Naive thymus-derived CD4-positive, alpha-beta T cell (primary cell): Measurements from ENCODE around the gene PPP1R12C. TPM values are rescaled to one million over a fixed set of nuclear protein-coding genes. Genes with fewer than 3 reads are reported as not detected.

Source experiments
- ATAC-seq: fragments of 150-1000 bp; cut with Tn5 transposase; 2 replicates; pipeline ENCODE4 v1.10.0; 2021; ENCODE audit warnings: mild to moderate bottlenecking, moderate library complexity
- CTCF ChIA-PET: fragments of 350-600 bp; sonication (Branson Sonifier 250); formaldehyde crosslinking; loops from one replicate; lab custom pipeline; 2021; ENCODE audit warnings: antibody characterized with exemption; lab: Charles Lee
- POLR2A ChIA-PET: fragments of 350-600 bp; sonication (Branson Sonifier 250); formaldehyde crosslinking; loops from one replicate; lab custom pipeline; 2021; ENCODE audit warnings: antibody characterized with exemption, inconsistent platforms; lab: Charles Lee
- DNase-seq, 9 donors: peaks; one replicate each; pipeline versions ENCODE4 v3.0.0 to v3.0.0-alpha.2; 2020 to 2022; ENCODE audit warnings: mixed read lengths in 1 of 9
- H3K27ac ChIP-seq: one replicate; pipeline ENCODE4 v1.7.0; 2013; ENCODE audit warnings: mild to moderate bottlenecking, low read depth, low read length, moderate library complexity
- H3K27me3 ChIP-seq, 2 donors: one replicate each; pipeline ENCODE4 v1.7.0; 2013; ENCODE audit warnings: low read length in 2 of 2, mild to moderate bottlenecking in 2 of 2, moderate library complexity in 2 of 2; ENCODE audit not compliant: control insufficient read depth in 2 of 2, insufficient read depth in 2 of 2
- H3K36me3 ChIP-seq, 3 experiments: 1 replicate in 2 of 3; 2 replicates in 1 of 3; pipeline ENCODE4 v1.7.0; 2013; ENCODE audit warnings: low read length in 3 of 3, mild to moderate bottlenecking in 3 of 3, moderate library complexity in 1 of 3; ENCODE audit not compliant: insufficient read depth in 3 of 3, control insufficient read depth in 2 of 3
- H3K4me1 ChIP-seq, 2 donors: one replicate each; pipeline ENCODE4 v1.7.0; 2013; ENCODE audit warnings: low read length in 2 of 2, mild to moderate bottlenecking in 2 of 2, moderate library complexity in 1 of 2; ENCODE audit not compliant: control insufficient read depth in 2 of 2, insufficient read depth in 2 of 2
- H3K4me3 ChIP-seq: 2 replicates; pipeline ENCODE4 v1.7.0; 2013; ENCODE audit warnings: mild to moderate bottlenecking, low read length
- H3K9me3 ChIP-seq, 3 experiments: 1 replicate in 2 of 3; 2 replicates in 1 of 3; pipeline ENCODE4 v1.7.0; 2013; ENCODE audit warnings: low read length in 3 of 3; ENCODE audit not compliant: control insufficient read depth in 2 of 3
- H3K27ac Mint-ChIP-seq, 9 donors: one replicate each; pipeline ENCODE4 v1.8.0; 2020 to 2022; ENCODE audit warnings: mixed read lengths in 9 of 9, mild to moderate bottlenecking in 8 of 9, moderate library complexity in 5 of 9, inconsistent platforms in 2 of 9
- H3K27me3 Mint-ChIP-seq, 5 donors: one replicate each; pipeline ENCODE4 v1.8.0; 2021 to 2022; ENCODE audit warnings: mixed read lengths in 5 of 5, mild to moderate bottlenecking in 1 of 5
- H3K36me3 Mint-ChIP-seq, 5 donors: one replicate each; pipeline ENCODE4 v1.8.0; 2020 to 2022; ENCODE audit warnings: mixed read lengths in 5 of 5, mild to moderate bottlenecking in 3 of 5, inconsistent platforms in 1 of 5
- H3K4me1 Mint-ChIP-seq, 7 donors: one replicate each; pipeline ENCODE4 v1.8.0; 2020 to 2022; ENCODE audit warnings: mixed read lengths in 7 of 7, mild to moderate bottlenecking in 3 of 7, inconsistent platforms in 1 of 7
- H3K4me3 Mint-ChIP-seq, 10 donors: one replicate each; pipeline ENCODE4 v1.8.0; 2020 to 2022; ENCODE audit warnings: mild to moderate bottlenecking in 10 of 10, mixed read lengths in 10 of 10, moderate library complexity in 6 of 10, inconsistent platforms in 2 of 10
- H3K9me3 Mint-ChIP-seq, 11 donors: one replicate each; pipeline ENCODE4 v1.8.0; 2020 to 2022; ENCODE audit warnings: mixed read lengths in 11 of 11, mild to moderate bottlenecking in 4 of 11, inconsistent platforms in 1 of 11, moderate library complexity in 1 of 11
- intact Hi-C, 2 donors: fragments of 100-400 bp; cut with micrococcal nuclease; formaldehyde crosslinking; loops; one replicate each; pipeline ENCODE4 v1.15.1; 2023
- polyA plus RNA-seq, 2 donors: library from polyadenylated mRNA; unstranded; fragments of 300-500 nt; fragmentation: Illumina TruSeq; gene quantifications; one replicate each; pipeline ENCODE4 v1.2.3, GENCODE V29; 2021
- total RNA-seq, 6 experiments: library from RNA in 5 of 6; stranded (reverse) in 5 of 6; gene quantifications; 1 replicate in 5 of 6; 2 replicates in 1 of 6; pipeline ENCODE4 v1.2.3 and lab custom pipeline; 2021 to 2026

Gene PPP1R12C
- total and polyA plus RNA-seq, 7 experiments from 2014 or later = 3.8 to 180 (median 142) TPM

DNA sequence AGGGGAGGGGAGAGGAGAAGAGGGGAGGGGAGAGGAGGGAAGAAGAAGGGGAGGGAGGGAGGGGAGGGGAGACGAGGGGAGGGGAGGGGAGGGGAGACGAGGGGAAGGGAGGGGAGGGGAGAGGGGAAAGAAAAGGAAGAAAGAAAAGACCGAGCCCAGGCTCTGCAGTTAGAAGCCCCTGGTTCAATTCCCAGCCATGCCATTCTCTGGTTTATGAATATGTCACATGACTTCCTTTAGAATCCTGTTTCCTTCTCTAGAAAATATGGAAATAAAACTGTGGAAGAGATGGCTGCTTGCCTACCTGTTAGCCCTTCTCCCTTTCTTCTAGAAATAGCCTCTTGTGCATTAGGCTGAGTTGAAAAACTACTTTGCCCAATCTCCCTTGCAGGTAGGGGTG lies 17.3 kb upstream of the PPP1R12C start:
- ATAC-seq = no peak
- H3K27me3 Mint-ChIP-seq = peaks cover 22 to 40% (median 35%) of the 10 kb centered on the region in 5 donors
- H3K27ac Mint-ChIP-seq = no peak overlapping the region
- H3K4me1 Mint-ChIP-seq = no peaks in the 10 kb centered on the region
- Histone ChIP-seq H3K27ac (no peak overlapping the region), H3K9me3 (no peaks in the 10 kb centered on the region), H3K36me3 (no peaks in the 10 kb centered on the region), H3K4me3 (no peak overlapping the region), H3K27me3 (peaks cover 0 to 3% of the 10 kb centered on the region in 2 donors), H3K4me1 (no peaks in the 10 kb centered on the region)
- no peak for DNase-seq
- POLR2A ChIA-PET = interaction anchor here (0.7 kb wide), 1 partner anchor 492 kb away, joined by 4 read pairs; no protein-coding TSS in a partner anchor
- intact Hi-C loops = loop anchor here (5.0 to 10.0 kb wide), 2 partner anchors 252 to 480 kb away; no protein-coding TSS in a partner anchor
- H3K4me3 Mint-ChIP-seq = no peak overlapping the region
- CTCF ChIA-PET = no interaction called here
- peaks cover 0 to 2% (median 0%) of the 10 kb centered on the region in 11 donors for H3K9me3 Mint-ChIP-seq
- H3K36me3 Mint-ChIP-seq = no peaks in the 10 kb centered on the region

GRCh38 chr19:55133639-55134444 lies 16.4 kb upstream of the PPP1R12C start:
- CTCF ChIA-PET = interaction anchor here (0.6 kb wide), 1 partner anchor 438 kb away, joined by 3 read pairs; no protein-coding TSS in a partner anchor
- no peak overlapping the region for H3K4me3 ChIP-seq
- H3K9me3 Mint-ChIP-seq = peaks cover 0 to 2% (median 0%) of the 10 kb centered on the region in 11 donors
- H3K9me3 ChIP-seq = no peaks in the 10 kb centered on the region
- no peaks in the 10 kb centered on the region for H3K36me3 Mint-ChIP-seq
- no peak overlapping the region for H3K27ac ChIP-seq
- no peaks in the 10 kb centered on the region for H3K4me1 Mint-ChIP-seq
- no peak for DNase-seq
- H3K4me3 Mint-ChIP-seq = no peak overlapping the region
- H3K36me3 ChIP-seq = no peaks in the 10 kb centered on the region
- ATAC-seq = no peak
- peaks cover 26 to 41% (median 39%) of the 10 kb centered on the region in 5 donors for H3K27me3 Mint-ChIP-seq
- peaks cover 0 to 3% of the 10 kb centered on the region in 2 donors for H3K27me3 ChIP-seq
- no peak overlapping the region for H3K27ac Mint-ChIP-seq
- POLR2A ChIA-PET = no interaction called here
- intact Hi-C loops = loop anchor here (5.0 to 10.0 kb wide), 2 partner anchors 252 to 479 kb away; no protein-coding TSS in a partner anchor
- H3K4me1 ChIP-seq = no peaks in the 10 kb centered on the region

DNA sequence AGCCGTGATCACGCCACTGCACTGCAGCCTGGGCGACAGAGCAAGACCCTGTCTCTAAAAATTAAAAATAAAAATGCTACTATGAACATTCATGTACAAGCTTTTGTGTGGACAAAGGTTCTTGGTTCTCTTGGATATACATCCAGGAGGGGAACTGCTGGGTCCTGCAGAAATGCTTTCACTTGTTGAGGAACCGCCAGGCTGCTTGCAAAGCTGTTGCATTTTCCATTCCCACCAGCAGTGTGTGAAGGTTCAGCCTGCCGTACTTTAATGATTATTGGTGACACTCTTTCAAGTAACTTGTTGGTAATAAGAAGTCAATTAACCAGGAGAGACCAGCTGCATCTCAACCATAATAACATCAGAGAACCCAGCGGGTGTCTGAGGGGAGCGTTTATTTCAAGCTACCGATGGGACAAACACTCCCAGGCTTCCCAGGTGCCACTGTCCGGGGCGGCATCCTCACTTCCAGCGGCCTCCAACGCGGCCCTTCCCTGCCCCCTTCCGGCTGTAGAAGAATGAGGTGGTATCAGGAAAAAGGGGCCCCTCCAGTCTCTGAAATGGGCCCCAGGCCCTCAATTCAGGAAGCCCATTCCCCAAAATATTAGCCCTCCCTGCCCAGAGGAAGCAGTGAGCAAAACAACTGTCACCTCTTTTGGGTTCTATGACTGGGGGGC lies 15.2 kb upstream of the PPP1R12C start:
- Histone ChIP-seq H3K36me3 (no peaks in the 10 kb centered on the region), H3K4me3 (no peak overlapping the region), H3K27me3 (peaks cover 0 to 3% of the 10 kb centered on the region in 2 donors), H3K9me3 (no peaks in the 10 kb centered on the region), H3K4me1 (no peaks in the 10 kb centered on the region), H3K27ac (no peak overlapping the region)
- ChIA-PET POLR2A (interaction anchor here (0.6 kb wide), 1 partner anchor 16 kb away, joined by 9 read pairs; no protein-coding TSS in a partner anchor), CTCF (no interaction called here)
- H3K9me3 Mint-ChIP-seq = peaks cover 0 to 2% (median 0%) of the 10 kb centered on the region in 11 donors
- DNase-seq = no peak
- H3K4me1 Mint-ChIP-seq = no peaks in the 10 kb centered on the region
- peaks cover 35 to 45% (median 38%) of the 10 kb centered on the region in 5 donors for H3K27me3 Mint-ChIP-seq
- ATAC-seq = no peak
- H3K36me3 Mint-ChIP-seq = no peaks in the 10 kb centered on the region
- H3K4me3 Mint-ChIP-seq = no peak overlapping the region
- no peak overlapping the region for H3K27ac Mint-ChIP-seq
- intact Hi-C loops = loop anchor here (5.0 to 10.0 kb wide), 2 partner anchors 250 to 478 kb away; no protein-coding TSS in a partner anchor

DNA sequence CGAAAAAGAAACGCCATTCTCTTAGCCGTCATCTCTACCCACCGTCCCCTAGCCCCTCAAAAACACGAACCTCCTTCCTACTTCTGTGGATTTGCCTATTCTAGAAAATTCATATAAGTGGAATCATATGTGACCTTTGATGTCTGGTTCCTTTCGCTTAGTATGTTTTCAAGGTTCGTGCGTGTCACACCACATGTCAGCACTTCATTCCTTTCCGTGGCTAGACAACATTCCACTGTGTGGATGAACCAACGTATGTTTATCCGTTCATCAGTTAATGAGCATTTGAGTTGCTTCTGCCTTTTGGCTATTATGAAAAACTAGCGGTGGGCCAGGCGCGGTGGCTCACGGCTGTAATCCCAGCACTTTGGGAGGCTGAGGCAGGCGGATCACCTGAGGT lies 14.0 kb upstream of the PPP1R12C start:
- no peak overlapping the region for H3K27ac ChIP-seq
- H3K9me3 ChIP-seq = no peaks in the 10 kb centered on the region
- no peaks in the 10 kb centered on the region for H3K4me1 ChIP-seq
- no peak overlapping the region for H3K27ac Mint-ChIP-seq
- peaks cover 0 to 2% (median 0%) of the 10 kb centered on the region in 7 donors for H3K4me1 Mint-ChIP-seq
- peaks cover 0 to 2% (median 0%) of the 10 kb centered on the region in 11 donors for H3K9me3 Mint-ChIP-seq
- peaks cover 42 to 57% (median 49%) of the 10 kb centered on the region in 5 donors for H3K27me3 Mint-ChIP-seq
- no peak overlapping the region for H3K4me3 Mint-ChIP-seq
- H3K36me3 ChIP-seq = no peaks in the 10 kb centered on the region
- DNase-seq (no peak), ATAC-seq (no peak)
- intact Hi-C loops = loop anchor here (5.0 to 10.0 kb wide), 2 partner anchors 249 to 477 kb away; no protein-coding TSS in a partner anchor
- H3K36me3 Mint-ChIP-seq = no peaks in the 10 kb centered on the region
- H3K27me3 ChIP-seq = peaks cover 0 to 3% of the 10 kb centered on the region in 2 donors
- no peak overlapping the region for H3K4me3 ChIP-seq
- ChIA-PET POLR2A (no interaction called here), CTCF (no interaction called here)

DNA sequence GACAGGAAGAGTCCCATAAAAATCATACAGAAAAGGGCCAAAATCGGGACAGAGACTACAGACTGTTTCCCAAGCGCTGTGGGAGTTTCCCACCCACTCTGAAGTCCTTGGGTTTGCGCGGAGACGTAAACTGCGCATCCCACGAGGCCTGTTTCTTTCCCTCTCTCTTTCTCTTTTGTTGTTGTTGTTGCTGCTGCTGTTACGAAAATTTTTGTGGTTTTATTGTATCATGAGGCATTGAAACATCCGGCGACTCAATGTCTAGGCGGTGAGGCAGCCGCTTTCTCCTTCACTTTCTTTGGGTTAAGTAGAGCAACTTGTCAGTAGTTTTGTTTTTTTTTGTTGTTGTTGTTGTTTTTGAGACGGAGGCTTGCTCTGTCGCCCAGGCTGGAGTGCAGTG lies 1.6 kb upstream of the PPP1R12C start:
- DNase-seq (peak in 4 of 9 donors; percentile 10 to 44 (median 28)), ATAC-seq (no peak)
- H3K4me1 ChIP-seq = peaks cover 12 to 19% of the 10 kb centered on the region in 2 donors
- Mint-ChIP-seq H3K9me3 (peaks cover 0 to 2% (median 0%) of the 10 kb centered on the region in 11 donors), H3K4me3 (peak overlapping the region; percentile 66 to 100 (median 80)), H3K27me3 (peaks cover 8 to 25% (median 12%) of the 10 kb centered on the region in 5 donors), H3K36me3 (peaks cover 0 to 5% (median 0%) of the 10 kb centered on the region in 5 donors), H3K4me1 (peaks cover 14 to 47% (median 36%) of the 10 kb centered on the region in 7 donors), H3K27ac (peak overlapping the region; percentile 3 to 94 (median 82))
- no peak overlapping the region for H3K27ac ChIP-seq
- POLR2A ChIA-PET = interaction anchor here (1.4 kb wide), 1 partner anchor 291 kb away, joined by 4 read pairs; no protein-coding TSS in a partner anchor
- H3K36me3 ChIP-seq = peaks cover 0 to 3% (median 0%) of the 10 kb centered on the region in 3 experiments
- no peak overlapping the region for H3K4me3 ChIP-seq
- CTCF ChIA-PET = no interaction called here
- intact Hi-C loops = loop anchor here (5.0 to 10.0 kb wide), 4 partner anchors 138 to 1004 kb away; partner anchors contain the start of genes PPP6R1 (in 1 of the 2), PRPF31 (in 1 of the 2), TFPT (in 1 of the 2) and ZNF787 (in 1 of the 2)
- H3K9me3 ChIP-seq = no peaks in the 10 kb centered on the region
- no peaks in the 10 kb centered on the region for H3K27me3 ChIP-seq
